ENCODE measurements around the gene LGALS1.
A peak's percentile ranks its signal among the peaks of the same experiment; 100 is the strongest.
"Not testable (repeated sequence)": the region's sequence is repeated elsewhere in the genome, so short reads cannot be mapped to it uniquely, and the experiment has no call there.

The LGALS1 gene

GRCh38 chr22:37690407-37690806 lies 15.0 kb downstream of the LGALS1 start:
- TF ChIP-seq, protein P1, sequence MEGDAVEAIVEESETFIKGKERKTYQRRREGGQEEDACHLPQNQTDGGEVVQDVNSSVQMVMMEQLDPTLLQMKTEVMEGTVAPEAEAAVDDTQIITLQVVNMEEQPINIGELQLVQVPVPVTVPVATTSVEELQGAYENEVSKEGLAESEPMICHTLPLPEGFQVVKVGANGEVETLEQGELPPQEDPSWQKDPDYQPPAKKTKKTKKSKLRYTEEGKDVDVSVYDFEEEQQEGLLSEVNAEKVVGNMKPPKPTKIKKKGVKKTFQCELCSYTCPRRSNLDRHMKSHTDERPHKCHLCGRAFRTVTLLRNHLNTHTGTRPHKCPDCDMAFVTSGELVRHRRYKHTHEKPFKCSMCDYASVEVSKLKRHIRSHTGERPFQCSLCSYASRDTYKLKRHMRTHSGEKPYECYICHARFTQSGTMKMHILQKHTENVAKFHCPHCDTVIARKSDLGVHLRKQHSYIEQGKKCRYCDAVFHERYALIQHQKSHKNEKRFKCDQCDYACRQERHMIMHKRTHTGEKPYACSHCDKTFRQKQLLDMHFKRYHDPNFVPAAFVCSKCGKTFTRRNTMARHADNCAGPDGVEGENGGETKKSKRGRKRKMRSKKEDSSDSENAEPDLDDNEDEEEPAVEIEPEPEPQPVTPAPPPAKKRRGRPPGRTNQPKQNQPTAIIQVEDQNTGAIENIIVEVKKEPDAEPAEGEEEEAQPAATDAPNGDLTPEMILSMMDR (IDR thresholded peaks at IDR 0.05; ENCODE audit: control insufficient read depth, insufficient read depth, low read depth, low read length, missing control alignments) = no peak
- DNase-seq (ENCODE audit: low read depth) = no peak

DNA sequence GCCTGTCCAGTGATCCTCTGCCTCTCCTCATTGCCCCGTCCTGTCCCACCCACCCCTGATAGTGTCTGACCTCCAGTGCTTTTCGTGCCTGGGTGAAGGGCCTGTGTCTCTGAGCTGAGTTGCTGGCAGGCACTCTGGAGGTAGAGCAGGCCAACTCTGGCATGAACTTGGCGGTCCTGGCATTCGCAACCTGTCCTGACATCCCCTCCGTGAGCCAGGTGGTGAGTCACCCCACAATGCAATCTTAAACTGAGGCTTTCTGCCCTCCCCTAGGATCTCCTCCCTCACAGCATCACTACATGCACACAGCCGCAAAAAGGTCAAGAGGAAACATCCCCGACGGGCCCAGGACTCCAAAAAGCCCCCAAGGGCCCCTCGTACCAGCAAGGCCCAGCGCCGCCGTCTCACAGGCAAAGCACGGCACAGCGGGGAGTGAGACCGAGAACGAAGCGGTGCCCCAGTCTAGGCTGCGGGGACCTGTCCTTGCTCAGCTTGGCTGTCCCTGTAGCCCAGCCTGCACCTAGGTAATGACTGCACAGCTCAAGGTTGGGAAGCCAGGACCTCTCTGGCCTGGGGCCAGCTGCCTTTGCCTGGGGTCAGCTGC lies 15.6 kb downstream of the LGALS1 start:
- no peak overlapping the region for H3K4me3 ChIP-seq (ENCODE audit: control insufficient read depth, low read depth, low read length)
- TF ChIP-seq, protein P1 (IDR thresholded peaks at IDR 0.05; ENCODE audit: control insufficient read depth, insufficient read depth, low read depth, low read length, missing control alignments) = no peak
- no peak for DNase-seq (ENCODE audit: low read depth)

More at GRCh38 chr22:37690407-37690806, 15.0 kb downstream of the LGALS1 start:
- no peak overlapping the region for H3K4me3 ChIP-seq (ENCODE audit: control insufficient read depth, low read depth, low read length)

DNA sequence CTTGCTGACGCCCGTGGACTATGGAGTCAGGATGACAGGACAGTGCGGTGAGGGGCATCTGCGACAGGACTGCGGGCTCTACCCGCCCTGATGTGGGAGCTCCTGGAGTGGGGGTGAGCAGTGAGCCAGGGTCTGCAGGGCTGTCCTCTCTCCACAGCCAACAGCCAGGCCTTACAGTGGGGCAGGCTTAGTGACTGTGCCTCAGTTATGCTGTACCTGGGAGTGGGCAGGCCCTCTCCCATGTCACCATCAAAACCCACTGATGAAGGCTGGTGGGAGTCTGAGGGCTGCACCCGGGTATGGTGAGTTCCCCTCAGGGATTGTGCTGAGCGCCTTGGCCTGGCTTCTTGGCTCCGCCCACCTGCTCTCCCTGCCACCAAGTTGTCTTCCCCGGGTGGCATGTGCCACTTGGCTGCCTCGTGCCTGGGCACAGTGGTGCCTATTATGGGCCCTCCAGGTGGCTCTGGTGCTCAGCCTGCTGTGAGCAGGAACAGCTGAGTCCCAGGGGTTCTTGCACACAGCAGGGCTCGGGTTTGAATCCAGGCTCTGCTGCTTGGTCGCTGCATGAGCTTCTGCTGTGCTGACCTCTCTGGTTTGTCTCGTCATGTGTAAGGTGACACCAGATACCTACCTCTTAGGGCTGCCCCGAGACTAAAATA lies 17.3 kb downstream of the LGALS1 start:
- DNase-seq (ENCODE audit: low read depth) = no peak
- TF ChIP-seq, protein P1 (IDR thresholded peaks at IDR 0.05; ENCODE audit: control insufficient read depth, insufficient read depth, low read depth, low read length, missing control alignments) = no peak
- H3K4me3 ChIP-seq (ENCODE audit: control insufficient read depth, low read depth, low read length) = no peak overlapping the region

- DNase-seq (ENCODE audit: low read depth) = not testable (repeated sequence)
These were observed 18.7 kb downstream of the LGALS1 start for GRCh38 chr22:37694131-37694530.

GRCh38 chr22:37696260-37696656 lies 20.8 kb downstream of the LGALS1 start:
- DNase-seq (ENCODE audit: low read depth); H3K4me3 ChIP-seq (ENCODE audit: control insufficient read depth, low read depth, low read length): not testable (repeated sequence)

More at GRCh38 chr22:37694131-37694530, 18.7 kb downstream of the LGALS1 start:
- not testable (repeated sequence) for H3K4me3 ChIP-seq (ENCODE audit: control insufficient read depth, low read depth, low read length)

DNA sequence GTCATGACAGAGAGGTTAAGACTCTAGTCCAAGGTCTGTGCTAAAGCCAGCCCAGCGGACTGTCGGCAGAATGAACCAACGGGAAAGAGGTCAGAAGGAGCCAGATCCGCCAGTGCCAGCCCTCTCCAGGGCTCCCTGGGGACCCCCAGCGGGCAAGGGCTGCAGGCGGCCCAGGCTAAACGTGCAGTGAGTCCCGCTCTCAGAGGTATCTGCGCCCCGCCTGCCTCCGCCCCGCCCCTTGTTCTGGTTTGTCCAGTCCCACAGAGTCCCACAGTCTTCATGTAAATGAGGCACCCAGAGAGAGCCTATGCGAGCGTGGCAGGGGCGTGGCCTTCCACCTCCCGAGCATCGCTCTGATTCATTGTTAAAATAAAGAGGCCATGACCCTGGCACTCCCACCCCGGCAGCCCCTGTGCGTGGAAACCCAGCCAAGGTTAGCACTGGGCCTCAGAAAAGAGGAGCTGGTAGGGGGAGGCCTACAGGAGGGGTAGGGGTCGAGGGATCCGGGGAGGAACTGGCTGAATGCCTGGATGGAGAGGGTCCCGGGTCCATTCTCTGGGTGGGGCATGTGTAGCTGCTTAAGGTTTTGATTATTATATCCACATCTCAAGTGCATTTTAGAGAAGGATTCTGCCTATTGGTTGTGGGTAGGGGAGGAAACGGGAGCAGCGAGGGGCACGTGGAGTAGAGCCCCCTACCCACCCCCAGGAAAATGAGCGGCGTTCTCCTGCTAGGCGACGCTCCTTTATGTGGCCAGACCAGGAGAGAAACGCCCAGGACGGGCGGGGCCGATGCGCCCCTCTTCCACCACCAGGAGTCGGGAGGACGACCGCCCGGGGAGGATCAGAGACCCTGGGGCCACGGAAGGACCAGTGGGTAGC lies 21.5 kb downstream of the LGALS1 start, which contains the start of gene TRIOBP:
TRIOBP (plus strand) TSS at position 392 of the 881 bp plus-strand sequence. CDS start 4,318 bp downstream, outside the sequence.
- TF ChIP-seq, protein P1 (IDR thresholded peaks at IDR 0.05; ENCODE audit: control insufficient read depth, insufficient read depth, low read depth, low read length, missing control alignments) = peak; percentile 60
- DNase-seq (ENCODE audit: low read depth) = peak; percentile 66
- H3K4me3 ChIP-seq (ENCODE audit: control insufficient read depth, low read depth, low read length) = peak within 1 kb of the TSS; percentile 16

DNA sequence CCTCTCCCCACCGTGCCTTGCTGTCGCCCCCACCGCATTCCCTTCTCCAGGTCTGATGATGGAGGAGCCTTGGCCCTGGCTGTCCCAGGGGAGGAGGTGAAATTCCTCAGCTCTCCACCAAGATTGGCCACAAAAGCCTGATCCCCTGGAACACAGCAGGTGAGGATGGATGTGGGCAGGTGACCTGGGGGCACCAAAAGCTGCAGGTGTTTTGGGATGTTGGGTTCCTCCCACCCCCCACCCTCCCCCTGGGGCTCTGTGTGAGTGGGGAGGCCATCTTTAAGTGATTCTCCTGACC lies 22.1 kb downstream of the LGALS1 start:
- TF ChIP-seq, protein P1 (IDR thresholded peaks at IDR 0.05; ENCODE audit: control insufficient read depth, insufficient read depth, low read depth, low read length, missing control alignments) = no peak
- no peak for DNase-seq (ENCODE audit: low read depth)
- H3K4me3 ChIP-seq (ENCODE audit: control insufficient read depth, low read depth, low read length) = no peak overlapping the region

All from AG09309 (cell line).